K562 (cell line): ENCODE data around the gene PRMT5. TPM values are rescaled to one million over a fixed set of nuclear protein-coding genes. Genes with fewer than 3 reads are reported as not detected.

ENCODE experiments used
- ASH1L ChIP-seq: fragments of 450-650 bp; IDR thresholded peaks from 2 replicates; pipeline ENCODE4 v1.6.1; 2018; ENCODE audit warnings: borderline replicate concordance, mild to moderate bottlenecking, low read depth; ENCODE audit not compliant: partially characterized antibody
- BDP1 ChIP-seq: IDR thresholded peaks from 3 replicates; pipeline ENCODE4 v1.6.1; 2011; ENCODE audit not compliant: insufficient read length, insufficient read depth
- HDAC3 ChIP-seq: fragments of 450-650 bp; IDR thresholded peaks from 2 replicates; pipeline ENCODE4 v1.6.1; 2018; ENCODE audit warnings: borderline replicate concordance, mild to moderate bottlenecking, moderate library complexity; ENCODE audit not compliant: partially characterized antibody
- HMGXB4 ChIP-seq: sonication (generic); formaldehyde crosslinking; IDR thresholded peaks from 2 replicates; pipeline ENCODE4 v1.8.1; 2023; ENCODE audit warnings: mild to moderate bottlenecking, missing genetic modification reagents
- KLF1 ChIP-seq: fragments of 450-650 bp; IDR thresholded peaks from 2 replicates; pipeline ENCODE4 v1.6.1; 2016; ENCODE audit warnings: missing genetic modification characterization, missing compliant biosample characterization
- MCM5 ChIP-seq: fragments of 450-650 bp; IDR thresholded peaks from 2 replicates; pipeline ENCODE4 v1.6.1; 2016; ENCODE audit warnings: low read depth
- TAF1 ChIP-seq: IDR thresholded peaks from 2 replicates; pipeline ENCODE4 v1.6.1; 2011; ENCODE audit warnings: mild to moderate bottlenecking, low read length, moderate library complexity; ENCODE audit not compliant: insufficient read depth, control insufficient read depth, severe bottlenecking; ENCODE audit errors: extremely low read depth
- TEAD1 ChIP-seq, 2 experiments: fragments of 450-650 bp in 1 of 2; sonication (generic) in 1 of 2; formaldehyde crosslinking; IDR thresholded peaks; 2 replicates each; pipeline versions ENCODE4 v1.4.0 to v1.8.0; 2020 to 2022; ENCODE audit warnings: mild to moderate bottlenecking in 2 of 2, missing genetic modification reagents in 1 of 2
- ZNF143 ChIP-seq: sonication (generic); formaldehyde crosslinking; IDR thresholded peaks from 2 replicates; pipeline ENCODE4 v1.9.0; 2022; ENCODE audit warnings: mild to moderate bottlenecking, missing genetic modification reagents
- ZNF311 ChIP-seq: fragments of 250-450 bp; sonication (Bioruptor Pico); IDR thresholded peaks from 2 replicates; pipeline ENCODE4 v1.4.0; 2020; ENCODE audit warnings: mild to moderate bottlenecking, moderate library complexity
- ZNF561 ChIP-seq: fragments of 450-650 bp; formaldehyde crosslinking; conservative IDR thresholded peaks from 2 replicates; pipeline ENCODE4 v1.4.0; 2020; ENCODE audit warnings: mild to moderate bottlenecking, moderate library complexity
- polyA plus RNA-seq, 8 experiments: library from polyadenylated mRNA; depleted of rRNA in 4 of 8; stranded (reverse) in 5 of 8; unstranded in 3 of 8; fragments of >200 nt; fragmentation: Nextera tagmentation in 2 of 8; fragmentation: Illumina TruSeq in 1 of 8; extraction: Ambion mirVana in 2 of 8; extraction: Trizol in 1 of 8; gene quantifications; 2 replicates each; pipeline versions ENCODE4 v1.2.1 to v1.2.3, GENCODE V29; 2011 to 2014; ENCODE audit warnings: inconsistent platforms in 1 of 8, missing spikeins in 1 of 8
- total RNA-seq, 7 experiments: library from RNA; depleted of rRNA in 6 of 7; stranded (reverse); fragments of >200 nt in 6 of 7; fragmentation: Illumina TruSeq in 2 of 7; extraction: Trizol in 2 of 7; gene quantifications; 2 replicates each; pipeline versions ENCODE4 v1.2.1 to v1.2.3, GENCODE V29; 2011 to 2021; ENCODE audit warnings: low replicate concordance in 1 of 7
- TF ChIP-seq, protein P1 (sequence below): fragments of 150-350 bp; conservative IDR thresholded peaks from 2 replicates; pipeline ENCODE4 v1.6.1; 2014; ENCODE audit warnings: low read length
- TF ChIP-seq, protein P2 (sequence below): fragments of 250-450 bp; sonication (Bioruptor Pico); IDR thresholded peaks from 2 replicates; pipeline ENCODE4 v1.5.0; 2021; ENCODE audit warnings: mild to moderate bottlenecking, moderate library complexity
- TF ChIP-seq, protein P3 (sequence below): sonication (generic); formaldehyde crosslinking; IDR thresholded peaks from 2 replicates; pipeline ENCODE4 v1.8.1; 2022; ENCODE audit warnings: missing genetic modification reagents

The PRMT5 gene
- total and polyA plus RNA-seq, 9 of the 15 experiments (the other 6 are each of a cell fraction or from before 2014, with no cell fraction given): 114 to 552 (median 222) TPM

DNA sequence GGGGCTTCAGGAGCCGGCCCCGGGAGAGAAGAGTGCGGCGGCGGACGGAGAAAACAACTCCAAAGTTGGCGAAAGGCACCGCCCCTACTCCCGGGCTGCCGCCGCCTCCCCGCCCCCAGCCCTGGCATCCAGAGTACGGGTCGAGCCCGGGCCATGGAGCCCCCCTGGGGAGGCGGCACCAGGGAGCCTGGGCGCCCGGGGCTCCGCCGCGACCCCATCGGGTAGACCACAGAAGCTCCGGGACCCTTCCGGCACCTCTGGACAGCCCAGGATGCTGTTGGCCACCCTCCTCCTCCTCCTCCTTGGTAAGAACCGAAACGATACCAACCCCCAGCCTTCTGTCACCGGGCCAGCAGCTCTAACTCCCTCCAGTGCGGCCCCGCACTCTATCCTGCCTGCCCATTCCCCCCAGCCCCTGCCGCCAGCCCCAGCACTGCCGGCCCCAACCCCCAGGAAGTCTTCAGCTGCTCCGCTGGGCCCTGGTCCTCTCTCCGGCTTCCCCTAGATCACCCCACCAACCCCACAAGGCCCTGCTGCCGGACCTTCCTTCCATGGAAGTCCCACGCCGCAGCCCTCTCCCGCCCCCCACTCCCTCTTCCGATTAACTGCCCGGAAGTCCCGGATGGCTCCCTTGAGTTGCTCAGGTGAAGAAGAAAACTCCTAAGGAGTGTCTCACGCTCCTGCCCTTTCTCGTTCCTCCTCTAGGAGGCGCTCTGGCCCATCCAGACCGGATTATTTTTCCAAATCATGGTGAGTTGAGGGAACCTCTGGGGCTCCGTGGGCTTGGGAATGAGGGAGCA lies 56.9 kb downstream of the PRMT5 start (continued):
- TF ChIP-seq, protein P1, sequence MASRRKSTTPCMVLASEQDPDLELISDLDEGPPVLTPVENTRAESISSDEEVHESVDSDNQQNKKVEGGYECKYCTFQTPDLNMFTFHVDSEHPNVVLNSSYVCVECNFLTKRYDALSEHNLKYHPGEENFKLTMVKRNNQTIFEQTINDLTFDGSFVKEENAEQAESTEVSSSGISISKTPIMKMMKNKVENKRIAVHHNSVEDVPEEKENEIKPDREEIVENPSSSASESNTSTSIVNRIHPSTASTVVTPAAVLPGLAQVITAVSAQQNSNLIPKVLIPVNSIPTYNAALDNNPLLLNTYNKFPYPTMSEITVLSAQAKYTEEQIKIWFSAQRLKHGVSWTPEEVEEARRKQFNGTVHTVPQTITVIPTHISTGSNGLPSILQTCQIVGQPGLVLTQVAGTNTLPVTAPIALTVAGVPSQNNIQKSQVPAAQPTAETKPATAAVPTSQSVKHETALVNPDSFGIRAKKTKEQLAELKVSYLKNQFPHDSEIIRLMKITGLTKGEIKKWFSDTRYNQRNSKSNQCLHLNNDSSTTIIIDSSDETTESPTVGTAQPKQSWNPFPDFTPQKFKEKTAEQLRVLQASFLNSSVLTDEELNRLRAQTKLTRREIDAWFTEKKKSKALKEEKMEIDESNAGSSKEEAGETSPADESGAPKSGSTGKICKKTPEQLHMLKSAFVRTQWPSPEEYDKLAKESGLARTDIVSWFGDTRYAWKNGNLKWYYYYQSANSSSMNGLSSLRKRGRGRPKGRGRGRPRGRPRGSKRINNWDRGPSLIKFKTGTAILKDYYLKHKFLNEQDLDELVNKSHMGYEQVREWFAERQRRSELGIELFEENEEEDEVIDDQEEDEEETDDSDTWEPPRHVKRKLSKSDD: no peak
- TF ChIP-seq ZNF561 (no peak), KLF1 (tag) (no peak), TAF1 (peak; percentile 53), ZNF311 (CRISPR knock-in tag) (no peak), HDAC3 (no peak), ASH1L (no peak), ZNF143 (CRISPR knock-in tag) (no peak), HMGXB4 (0 out of 2 replicates have a peak, but pooled peaks have one; percentile 35), TEAD1 (CRISPR knock-in tag; IDR thresholded peaks at IDR 0.05) (0 out of 4 replicates have a peak, but pooled peaks of 1 of the 2 experiments have one; percentile 23), MCM5 (no peak), BDP1 (no peak)
- TF ChIP-seq, protein P2, sequence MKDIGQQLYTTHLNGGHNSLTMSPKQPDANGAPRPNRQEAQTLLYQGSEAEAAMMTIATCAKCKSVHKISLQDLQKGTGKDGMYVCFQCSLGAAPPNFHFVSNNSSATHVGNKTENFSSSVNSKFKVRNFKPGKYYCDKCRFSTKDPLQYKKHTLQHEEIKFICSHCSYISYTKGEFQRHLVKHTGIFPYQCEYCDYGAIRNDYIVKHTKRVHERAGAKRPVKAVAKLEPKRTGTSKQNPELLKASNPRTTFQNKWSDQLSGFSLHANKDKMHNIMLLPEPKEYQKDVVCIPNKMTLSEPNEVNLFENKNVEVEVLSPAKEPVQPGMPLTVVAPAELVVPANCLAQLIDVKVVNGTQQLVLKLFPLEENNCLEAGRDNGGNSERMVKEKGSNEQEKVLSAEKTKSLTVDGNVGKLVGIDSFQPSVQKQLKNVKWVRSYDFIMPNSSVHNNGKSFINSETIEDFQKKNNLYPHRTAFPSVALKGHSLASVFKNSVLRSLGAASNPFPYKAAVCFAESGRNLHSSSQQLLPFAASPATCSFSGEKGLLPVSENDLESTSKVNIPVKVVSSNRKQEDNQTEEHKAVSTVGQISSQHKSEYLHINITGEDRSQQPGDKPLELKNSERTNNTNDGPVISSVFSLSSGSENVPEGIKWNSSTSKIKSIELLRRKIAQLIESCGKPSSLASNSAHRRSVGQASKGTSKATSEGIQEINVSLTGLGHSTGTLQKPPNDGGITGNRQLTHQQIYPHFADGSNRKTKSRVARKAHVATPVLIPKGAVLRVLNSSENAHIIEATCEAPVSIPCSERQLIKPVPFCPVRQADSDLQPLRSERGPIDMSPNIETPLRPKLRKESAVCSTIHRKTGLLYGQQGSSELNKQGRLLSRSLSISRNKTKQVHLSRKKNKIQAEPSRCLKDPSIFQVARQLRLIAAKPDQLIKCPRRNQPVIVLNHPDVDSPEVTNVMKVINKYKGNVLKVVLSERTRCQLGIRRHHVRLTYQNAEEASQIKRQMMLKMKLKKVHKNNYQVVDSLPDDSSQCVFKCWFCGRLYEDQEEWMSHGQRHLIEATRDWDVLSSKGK (CRISPR knock-in tag): no peak
- TF ChIP-seq, protein P3, sequence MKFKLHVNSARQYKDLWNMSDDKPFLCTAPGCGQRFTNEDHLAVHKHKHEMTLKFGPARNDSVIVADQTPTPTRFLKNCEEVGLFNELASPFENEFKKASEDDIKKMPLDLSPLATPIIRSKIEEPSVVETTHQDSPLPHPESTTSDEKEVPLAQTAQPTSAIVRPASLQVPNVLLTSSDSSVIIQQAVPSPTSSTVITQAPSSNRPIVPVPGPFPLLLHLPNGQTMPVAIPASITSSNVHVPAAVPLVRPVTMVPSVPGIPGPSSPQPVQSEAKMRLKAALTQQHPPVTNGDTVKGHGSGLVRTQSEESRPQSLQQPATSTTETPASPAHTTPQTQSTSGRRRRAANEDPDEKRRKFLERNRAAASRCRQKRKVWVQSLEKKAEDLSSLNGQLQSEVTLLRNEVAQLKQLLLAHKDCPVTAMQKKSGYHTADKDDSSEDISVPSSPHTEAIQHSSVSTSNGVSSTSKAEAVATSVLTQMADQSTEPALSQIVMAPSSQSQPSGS (CRISPR knock-in tag): no peak
